Measurements from ENCODE around the gene EPM2A.

EPM2A gene

DNA sequence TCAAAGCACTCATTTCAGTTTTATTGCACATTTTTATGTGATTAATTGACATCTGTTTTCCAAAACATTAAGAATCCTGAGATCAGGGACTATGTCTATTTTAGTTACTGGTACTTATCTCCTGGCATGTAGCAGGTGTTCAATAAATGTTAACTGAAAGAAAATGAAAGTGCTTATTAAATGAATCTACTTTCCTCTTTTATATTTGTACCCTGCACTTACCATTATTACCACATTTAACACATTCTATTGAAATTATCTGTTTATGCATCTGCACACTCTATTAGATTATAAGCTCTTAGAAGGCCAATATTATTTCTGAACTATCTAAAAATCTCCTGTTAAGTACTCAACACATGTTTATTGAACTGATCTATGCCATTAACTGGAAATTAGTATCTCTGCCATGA lies 131.9 kb downstream of the EPM2A start:
- DNase-seq (ENCODE audit: low read depth, low spot score) = no peak

DNA sequence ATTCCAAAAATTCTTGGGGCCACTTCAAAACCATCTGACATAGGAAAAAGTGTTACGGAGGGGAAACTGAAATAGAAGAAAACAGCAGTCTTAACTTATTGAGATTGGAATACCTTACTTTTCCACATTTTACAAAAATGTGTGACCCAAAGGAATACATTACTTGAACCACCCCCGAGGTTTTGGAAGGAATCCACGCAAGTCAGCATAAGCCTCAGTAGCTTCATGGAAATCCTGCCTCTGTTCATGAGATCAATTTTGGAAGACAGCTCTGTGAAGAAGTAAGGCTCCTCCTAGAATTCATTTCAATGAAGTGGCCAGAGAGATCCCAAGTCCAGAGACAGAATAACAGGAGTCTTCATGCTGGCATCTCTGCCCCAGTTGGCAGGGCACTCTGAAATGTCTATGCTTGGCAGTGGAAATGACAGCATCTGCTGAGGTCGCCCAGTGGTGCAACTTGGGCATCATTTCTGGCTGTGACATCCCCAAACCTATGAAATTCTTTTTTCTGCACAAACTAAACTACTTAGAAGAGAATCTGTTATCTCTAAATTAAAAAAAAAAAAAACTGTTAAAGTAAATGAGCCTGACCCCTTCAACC lies 132.5 kb downstream of the EPM2A start:
- DNase-seq (ENCODE audit: low read depth, low spot score) = no peak

- no peak for DNase-seq (ENCODE audit: low read depth, low spot score)
These were observed 133.9 kb downstream of the EPM2A start for GRCh38 chr6:145601397-145601796.

- no peak for DNase-seq (ENCODE audit: low read depth, low spot score)
These were observed 135.0 kb downstream of the EPM2A start for GRCh38 chr6:145600299-145600698.

DNA sequence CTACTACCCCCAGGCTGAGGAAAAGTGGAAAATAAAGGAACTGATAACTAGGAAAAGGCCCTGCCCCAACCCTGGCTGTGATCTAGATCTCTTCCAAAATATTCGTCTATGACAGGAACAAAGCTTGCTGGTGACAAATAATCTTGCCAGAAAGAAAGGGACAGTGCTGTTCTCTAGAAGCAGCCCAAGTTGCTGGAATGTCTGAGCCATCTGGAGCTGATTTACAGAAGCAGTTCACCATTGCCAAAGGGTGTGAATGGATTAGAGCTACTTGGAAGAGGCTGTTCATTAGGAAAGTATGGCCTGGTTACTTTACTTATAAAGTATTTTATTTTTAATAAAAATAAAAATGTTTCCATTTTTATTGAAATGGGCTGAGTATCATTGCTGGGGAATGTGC lies 146.3 kb downstream of the EPM2A start:
- DNase-seq (ENCODE audit: low read depth, low spot score) = no peak

DNA sequence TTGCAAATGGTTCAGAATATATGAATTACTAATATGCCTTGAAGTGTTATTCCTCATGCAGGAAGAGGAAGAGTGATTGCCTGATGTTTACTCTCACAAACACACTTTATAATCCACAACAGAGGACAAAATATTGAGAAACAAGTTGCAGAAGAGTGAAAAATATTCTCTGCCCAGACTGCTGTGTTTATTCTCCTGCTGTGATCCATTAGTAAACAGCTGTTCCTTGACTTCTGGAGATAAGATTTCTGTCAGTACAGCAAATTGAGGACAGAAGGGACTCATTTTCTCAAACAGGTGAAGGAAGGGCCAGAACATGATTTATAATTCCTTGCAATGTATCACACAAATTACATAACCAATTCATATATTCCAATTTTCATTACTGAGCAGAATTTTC lies 148.0 kb downstream of the EPM2A start:
- DNase-seq (ENCODE audit: low read depth, low spot score) = no peak

DNA sequence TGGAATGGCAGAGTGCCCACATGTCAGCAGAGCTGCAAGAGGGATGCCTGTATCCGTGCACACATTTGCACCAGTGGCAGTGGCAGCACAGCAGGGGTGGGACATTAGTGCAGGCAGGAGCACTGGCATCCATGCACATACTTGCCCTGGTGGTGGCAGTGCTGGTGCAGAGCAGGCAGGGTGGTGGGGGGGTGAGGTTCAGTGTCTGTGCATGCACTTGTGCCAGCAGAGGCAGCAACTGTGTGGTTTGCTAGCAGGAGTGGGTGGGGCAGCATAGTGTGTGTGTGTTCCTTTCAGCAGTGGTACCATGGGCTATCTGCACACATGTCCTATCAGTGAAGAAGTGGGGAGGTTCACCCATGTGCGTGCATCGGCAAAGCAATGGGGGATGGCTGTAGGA lies 151.6 kb downstream of the EPM2A start:
- no peak for DNase-seq (ENCODE audit: low read depth, low spot score)

All from ELF-1 (cell line).